SW 1271 (cell line): ENCODE measurements around the gene ANKLE1.
"Not testable (repeated sequence)": the region's sequence is repeated elsewhere in the genome, so short reads cannot be mapped to it uniquely, and the experiment has no call there.

Experiments
- DNase-seq, 2 experiments: peaks; one replicate each; lab custom pipeline; 2025; lab: John Stamatoyannopoulos, UW

The ANKLE1 gene

DNA sequence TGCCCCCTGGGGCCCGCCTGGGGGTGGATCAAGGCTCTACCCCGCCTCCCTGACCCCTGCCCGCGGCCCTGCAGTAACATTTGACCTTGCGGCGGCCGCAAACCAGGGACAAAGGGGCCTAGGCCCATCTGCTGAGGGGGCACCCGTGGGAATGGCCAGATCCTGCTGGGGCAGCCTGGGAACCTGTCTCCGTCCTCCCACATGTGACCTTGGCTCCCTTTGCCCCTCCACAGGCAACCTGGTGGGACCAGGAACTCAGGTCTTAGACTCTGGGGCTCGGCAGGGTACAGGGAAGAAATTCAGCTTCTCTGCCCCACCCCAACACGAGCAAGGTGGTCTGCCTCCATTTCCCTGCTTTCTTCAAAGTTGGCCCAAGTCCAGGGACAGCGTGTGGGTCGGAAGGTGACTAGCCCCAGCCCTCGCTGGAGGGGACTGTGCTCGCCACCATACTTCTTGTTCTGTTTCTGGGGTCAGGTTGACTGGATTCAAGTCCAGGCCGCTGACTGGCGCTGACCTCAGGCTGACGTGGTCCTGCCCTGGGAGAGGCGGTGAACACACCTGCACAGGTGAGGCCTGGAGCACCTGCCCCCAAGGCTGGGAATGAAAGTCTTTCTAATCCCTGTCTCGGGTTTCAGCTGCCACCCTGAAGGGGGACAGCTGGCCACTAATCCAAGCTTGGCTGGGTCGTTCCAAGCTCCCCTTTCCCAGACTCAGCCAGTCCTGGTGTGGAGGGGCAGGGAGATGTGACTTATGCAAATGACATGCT lies 33.5 kb upstream of the ANKLE1 start:
- no peak for DNase-seq

DNA sequence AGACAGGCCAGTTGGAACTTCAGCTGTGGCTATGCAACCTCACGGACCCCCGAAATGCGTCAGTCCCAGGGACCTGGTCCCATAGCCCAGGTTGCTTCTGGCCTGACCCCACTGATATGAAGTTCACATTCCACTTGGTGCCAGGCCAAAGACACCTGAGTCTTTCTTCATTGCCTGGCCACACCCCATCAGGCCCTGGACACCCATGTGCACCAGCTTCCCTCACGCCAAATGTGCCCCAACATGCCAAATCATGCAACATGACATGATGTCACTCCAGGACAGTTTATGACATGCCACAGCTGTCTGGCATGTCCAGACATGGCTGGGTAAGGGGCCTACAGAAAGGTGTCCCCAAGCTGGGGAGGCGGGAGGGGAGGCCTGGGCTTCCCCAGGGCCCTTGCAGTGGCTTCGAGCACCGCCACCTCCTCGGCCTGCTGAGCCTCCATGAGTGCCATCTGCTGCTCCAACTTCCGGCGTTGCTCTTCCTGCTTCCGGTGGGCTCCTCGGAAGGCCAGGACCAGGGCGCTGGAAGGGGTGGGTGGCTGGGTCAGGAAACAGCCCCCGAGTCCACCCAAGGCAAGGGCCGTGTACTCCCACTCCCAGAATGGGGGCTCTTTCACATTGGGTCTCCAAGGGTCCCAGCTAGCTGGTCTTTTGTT lies 31.7 kb upstream of the ANKLE1 start:
- DNase-seq, result no peak

DNA sequence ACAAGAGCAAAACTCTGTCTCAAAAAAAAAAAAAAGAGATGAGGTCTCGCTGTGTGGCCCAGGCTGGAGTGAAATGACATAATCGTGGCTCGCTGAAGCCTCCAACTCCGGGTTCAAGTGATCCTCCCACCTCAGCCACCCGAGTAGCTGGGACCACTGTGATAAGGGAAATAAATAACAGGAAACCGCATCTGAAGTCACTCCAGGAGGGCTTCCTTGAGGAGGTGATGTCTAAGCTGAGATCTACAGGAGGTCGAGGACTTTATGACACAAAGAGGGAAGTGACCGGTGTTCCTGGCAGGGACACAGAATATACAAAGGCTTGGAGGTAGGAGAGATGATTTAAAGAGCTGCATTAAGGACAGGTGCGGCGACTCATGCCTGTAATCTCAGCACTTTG lies 27.1 kb upstream of the ANKLE1 start:
- DNase-seq, result no peak

DNA sequence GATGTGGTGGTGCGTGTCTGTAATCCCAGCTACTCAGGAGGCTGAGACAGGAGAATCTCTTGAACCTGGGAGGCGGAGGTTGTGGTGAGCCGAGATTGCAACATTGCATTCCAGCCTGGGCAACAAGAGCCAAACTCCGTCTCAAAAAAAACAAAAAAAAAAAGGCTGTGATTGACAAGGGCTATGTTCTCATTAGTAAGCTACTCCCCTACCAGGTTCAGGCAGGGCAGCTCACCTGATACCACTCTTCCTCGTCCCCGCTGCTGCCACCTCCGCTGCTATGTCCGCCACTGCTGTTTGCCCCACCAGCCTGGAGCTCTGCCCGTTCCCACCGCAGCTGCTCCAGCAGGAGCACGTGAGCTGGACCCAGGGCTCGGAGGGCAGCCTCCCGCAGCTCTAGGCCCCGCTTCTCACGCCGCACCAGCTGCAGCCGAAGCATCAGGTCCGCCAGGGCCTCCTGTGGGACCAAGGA lies 26.5 kb upstream of the ANKLE1 start:
- DNase-seq, result no peak

DNA sequence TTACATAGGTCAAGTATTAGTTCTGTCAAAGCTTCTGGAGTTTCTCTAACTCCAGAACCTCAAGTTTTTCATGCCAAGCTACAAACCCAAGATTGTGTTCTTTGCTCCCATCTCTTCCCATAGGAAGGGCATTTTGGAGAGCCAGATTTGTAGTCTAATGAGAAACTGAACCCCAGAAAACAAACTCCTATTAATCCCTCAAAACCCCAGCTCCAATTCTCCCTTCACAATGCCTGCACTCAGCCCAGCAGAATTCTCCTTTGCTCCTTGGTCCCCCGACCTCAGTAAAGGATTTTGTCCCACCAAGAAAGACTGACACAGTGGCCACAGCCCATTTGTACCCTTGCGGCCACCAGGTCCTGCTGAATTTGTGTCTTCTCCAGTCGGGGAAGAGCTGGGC lies 25.6 kb upstream of the ANKLE1 start:
- DNase-seq, result no peak

DNA sequence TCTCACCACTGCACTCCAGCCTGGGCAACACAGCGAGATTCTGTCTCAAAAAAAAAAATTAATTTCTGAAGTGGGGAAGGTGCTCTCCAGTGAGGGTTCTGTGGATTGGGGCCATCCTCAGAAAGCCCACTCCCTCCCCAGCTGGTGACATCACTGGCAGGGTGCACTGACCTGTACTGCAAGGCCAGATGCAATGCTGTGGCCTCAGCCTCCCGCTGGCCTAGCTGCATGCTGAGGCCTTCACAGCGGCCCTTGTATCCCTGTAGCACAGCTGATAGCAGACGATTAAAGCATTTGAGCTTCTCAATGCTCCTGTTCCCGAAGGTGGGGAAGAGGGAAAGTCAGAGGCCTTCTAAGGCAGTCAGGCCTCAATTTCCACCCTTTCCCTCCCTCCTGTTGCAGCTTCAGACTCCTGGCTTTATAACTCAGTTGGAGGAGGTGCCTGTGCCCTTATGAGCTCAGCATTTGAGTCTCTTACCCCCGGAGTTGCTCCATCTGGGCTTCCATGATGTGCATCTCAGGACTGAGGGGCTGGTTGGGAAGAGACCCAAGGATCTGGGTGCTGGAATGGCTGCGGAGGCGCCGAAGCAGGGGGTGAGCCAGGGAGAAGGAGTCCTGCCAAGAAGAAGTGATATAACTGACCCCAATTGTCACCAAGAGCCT lies 22.5 kb upstream of the ANKLE1 start:
- DNase-seq, result peak in 1 of 2 experiments; percentile 33

DNA sequence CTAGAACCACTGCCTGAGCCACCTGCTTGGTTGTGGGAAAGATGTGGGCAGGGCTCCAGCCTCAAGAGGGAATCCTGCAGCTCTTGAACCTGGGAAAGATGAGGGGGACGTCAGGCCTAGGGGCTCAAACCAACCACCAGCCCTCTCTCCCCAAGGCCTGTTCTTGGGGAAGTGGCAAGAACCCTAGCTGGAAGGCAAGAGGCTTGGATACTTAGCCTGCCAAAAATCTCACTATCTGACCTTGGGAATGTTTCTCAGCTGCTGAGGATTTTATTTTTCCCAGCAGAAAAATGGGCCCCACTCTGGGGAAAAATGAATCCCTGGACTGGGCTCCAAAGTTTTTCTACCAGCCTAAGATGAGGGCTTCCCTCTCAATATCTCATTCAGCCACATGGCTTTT lies 21.8 kb upstream of the ANKLE1 start:
- DNase-seq, result no peak

DNA sequence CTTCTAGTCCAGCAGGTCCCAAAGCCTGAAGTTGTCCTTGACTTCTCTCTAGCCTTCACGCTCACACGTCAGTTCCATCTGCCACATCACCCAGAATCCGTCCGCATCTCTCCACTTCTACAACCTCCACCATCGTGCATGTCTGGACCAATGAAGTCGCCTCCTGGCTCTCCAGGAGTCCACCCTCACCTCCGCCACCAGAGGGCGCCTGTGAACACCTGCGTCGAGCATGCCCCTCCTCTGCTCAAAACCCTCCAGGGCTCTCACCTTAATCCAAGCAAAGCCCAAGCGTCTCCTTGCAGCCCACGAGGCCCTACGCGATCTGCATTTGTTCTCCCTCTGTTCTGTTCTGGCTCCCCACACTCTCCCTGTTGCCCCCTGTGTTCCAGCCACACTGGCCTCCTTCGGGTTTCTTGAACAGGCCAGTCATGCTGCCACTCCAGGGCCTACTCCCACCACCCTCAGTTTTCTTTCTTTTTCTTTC lies 20.8 kb upstream of the ANKLE1 start:
- DNase-seq, result peak; percentile 58 to 59

DNA sequence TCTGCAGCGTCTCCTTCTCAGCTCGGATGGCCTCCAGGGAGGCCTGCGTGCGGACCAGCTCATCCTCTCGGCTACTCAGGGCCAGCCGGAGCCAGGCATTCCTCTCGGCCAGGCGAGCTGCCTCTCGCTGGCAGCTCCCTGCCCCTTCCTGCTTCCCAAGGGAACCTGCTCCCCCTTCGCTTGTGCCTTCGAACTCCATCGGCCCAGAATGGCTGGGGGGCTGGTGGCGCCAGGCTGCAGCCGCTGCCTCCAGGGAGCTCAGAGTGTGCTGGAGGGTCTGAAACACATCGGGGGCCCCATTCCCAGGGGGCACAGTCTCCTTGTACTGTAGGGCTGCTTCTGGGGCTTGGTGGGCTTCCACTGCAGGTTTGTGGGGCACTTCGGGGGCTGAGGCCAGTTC lies 19.1 kb upstream of the ANKLE1 start:
- no peak for DNase-seq

DNA sequence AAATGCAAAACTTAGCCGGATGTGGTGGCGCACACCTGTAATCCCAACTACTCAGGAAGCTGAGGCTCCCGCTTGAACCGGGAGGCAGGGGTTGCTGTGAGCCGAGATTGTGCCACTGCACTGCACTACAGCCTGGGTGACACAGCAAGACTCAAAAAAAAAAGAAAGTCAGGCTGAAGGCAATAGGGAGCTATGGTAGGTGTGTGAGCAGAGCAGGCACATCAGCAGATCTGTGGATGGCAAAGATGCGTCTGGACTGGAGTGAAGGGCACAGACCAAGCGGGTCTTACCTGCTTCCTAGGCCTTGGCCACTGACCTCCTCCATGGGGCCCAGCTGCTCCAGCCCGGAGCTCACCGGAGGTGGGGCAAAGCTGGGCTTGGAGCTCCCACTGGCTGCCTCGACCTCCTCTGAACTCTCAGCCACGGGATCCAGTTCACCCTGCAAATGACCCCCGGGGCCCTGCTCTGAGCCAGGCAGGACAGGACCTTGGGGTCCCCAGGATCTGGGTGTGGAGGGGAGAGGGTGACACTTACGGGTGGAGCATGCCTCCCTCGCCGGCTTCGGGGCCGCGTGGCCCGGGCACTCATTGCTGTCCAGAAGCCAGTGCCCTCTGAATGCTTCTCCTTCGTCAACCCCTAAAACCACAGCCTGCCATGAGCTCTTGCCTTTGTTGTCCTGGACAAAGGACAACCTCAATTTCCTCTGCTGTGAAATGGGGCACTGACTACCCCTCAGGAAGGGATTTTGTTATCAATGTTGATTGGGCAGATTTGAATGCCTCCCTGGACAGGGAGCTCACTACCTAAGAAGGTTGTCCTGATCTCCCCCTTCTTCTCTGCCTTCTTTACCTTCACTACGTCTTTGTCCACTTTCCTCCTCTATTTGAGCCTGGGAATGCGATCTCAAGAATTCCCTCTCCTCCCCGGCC lies 17.7 kb upstream of the ANKLE1 start:
- no peak for DNase-seq

DNA sequence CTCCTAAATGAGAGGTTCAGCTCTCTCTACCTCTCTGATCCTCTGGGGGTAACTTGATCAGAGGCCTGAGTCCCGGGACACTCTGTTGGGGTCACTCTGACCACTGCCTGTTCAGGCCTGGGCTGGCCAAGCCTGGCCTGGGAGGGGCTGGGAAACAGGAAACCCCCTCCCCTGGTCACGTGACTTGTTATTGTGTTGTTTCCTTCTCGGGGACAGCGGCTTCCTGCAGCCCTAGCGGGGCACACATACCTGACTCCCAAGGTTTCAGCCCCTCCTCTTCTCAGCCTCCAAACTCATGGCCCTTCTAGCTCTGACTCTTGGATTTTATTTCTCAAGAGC lies 17.1 kb upstream of the ANKLE1 start, which contains the start of gene USHBP1:
TSS of gene USHBP1 (minus strand) at position 105 of the 339 bp plus-strand sequence. CDS start 446 bp downstream, outside the sequence.
- no peak for DNase-seq

DNA sequence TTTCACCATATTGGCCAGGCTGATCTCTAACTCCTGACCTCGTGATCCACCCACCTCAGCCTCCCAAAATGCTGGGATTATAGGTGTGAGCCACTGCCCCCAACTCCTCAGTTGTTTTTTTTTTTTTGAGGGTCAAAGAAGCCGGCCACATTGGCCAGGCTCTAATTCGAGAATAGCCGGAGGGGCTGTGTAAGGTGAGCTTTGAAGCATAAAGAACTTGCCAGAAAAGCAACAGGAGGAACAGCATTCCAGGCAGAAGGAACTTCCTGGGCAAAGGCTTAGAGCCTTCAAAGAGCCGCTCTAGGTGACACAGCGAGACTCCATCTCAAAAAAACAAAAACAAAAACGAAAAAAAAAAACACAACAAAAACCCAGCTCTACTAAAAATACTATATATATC lies 15.7 kb upstream of the ANKLE1 start:
- no peak for DNase-seq

DNA sequence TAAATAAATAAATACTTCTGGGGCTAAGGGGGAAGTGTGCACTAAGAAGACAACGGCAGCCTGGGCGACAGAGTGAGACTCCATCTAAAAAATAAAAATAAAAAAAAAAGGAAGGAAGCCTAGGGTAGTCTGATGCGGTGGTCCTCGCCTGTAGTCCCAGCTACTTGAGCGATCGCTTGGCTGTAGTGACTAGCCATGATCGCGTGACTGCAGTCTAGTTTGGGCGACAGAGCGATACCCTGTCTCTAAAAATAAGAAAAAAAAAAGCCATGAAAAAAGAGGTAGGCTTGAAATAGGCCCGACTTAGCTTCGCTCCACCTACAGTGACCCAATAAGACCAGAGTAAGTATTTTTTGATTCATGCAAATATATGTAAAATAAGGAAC lies 15.1 kb upstream of the ANKLE1 start:
- no peak for DNase-seq

DNA sequence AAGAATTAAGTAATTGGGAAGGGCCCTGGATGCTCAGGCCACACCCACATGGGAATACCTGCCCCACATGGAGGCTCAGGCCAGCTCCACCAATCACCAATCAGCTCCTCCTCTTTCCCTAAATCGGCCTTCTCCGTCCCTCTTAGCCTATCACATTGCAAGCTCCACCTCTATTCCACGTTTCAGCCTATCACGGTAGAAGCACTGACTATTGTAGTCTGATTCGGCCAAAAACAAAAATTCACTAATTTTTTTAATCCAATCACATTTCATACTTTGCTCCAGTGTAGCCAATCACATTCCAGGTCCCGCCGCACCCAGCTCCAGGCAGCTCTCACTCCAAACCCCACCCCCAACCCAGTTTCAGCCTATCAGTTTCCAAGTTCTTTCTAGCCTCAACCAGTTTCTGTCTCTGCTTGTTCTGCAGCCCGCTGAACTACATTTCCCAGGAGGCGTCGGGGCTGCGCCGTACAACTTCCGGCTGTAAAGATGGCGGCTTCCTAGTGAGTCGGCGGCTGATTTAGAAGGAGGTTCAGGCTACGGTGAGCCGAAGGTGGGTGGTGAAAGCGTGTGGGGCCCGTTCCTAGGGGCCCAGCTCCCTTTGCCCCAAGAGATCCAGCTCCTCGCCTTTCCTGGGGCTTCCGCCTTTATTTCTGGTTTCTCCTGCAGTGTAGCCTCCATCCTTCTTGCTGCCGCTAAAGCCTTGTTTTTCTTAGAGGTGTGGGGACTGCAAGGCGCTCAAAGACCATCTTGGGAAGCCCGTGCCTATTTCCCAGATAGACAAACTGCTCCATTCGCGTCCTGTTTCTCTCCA lies 14.5 kb upstream of the ANKLE1 start, which contains the start of gene BABAM1:
TSS of gene BABAM1 (plus strand) at position 469 of the 814 bp plus-strand sequence. CDS start 1,364 bp downstream, outside the sequence.
- peak; percentile 95 to 99 for DNase-seq

DNA sequence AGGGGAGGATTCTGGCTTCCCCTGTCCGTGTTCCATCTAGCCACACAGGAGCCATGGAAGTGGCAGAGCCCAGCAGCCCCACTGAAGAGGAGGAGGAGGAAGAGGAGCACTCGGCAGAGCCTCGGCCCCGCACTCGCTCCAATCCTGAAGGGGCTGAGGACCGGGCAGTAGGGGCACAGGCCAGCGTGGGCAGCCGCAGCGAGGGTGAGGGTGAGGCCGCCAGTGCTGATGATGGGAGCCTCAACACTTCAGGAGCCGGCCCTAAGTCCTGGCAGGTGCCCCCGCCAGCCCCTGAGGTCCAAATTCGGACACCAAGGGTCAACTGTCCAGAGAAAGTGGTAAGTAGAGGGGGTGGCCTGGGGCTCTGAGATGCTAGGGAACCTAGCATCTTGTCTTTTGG lies 12.9 kb upstream of the ANKLE1 start:
- no peak for DNase-seq

DNA sequence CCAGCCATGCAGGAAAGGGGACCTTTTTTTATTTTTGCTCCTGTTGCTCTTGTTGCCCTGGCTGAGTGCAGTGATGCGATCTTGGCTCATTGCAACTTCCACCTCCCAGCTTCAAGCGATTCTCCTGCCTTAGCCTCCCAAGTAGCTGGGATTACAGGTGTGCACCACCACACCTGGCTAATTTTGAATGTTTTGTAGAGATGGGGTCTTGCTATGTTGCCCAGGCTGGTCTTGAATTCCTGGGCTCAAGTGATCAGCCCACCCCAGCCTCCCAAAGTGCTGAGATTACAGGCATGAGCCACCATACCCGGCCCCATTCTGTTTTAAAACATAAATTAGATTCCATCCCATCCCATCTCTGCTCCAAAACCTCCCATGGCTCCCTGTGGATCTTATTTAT lies 6.8 kb upstream of the ANKLE1 start:
- DNase-seq, result not testable (repeated sequence)

DNA sequence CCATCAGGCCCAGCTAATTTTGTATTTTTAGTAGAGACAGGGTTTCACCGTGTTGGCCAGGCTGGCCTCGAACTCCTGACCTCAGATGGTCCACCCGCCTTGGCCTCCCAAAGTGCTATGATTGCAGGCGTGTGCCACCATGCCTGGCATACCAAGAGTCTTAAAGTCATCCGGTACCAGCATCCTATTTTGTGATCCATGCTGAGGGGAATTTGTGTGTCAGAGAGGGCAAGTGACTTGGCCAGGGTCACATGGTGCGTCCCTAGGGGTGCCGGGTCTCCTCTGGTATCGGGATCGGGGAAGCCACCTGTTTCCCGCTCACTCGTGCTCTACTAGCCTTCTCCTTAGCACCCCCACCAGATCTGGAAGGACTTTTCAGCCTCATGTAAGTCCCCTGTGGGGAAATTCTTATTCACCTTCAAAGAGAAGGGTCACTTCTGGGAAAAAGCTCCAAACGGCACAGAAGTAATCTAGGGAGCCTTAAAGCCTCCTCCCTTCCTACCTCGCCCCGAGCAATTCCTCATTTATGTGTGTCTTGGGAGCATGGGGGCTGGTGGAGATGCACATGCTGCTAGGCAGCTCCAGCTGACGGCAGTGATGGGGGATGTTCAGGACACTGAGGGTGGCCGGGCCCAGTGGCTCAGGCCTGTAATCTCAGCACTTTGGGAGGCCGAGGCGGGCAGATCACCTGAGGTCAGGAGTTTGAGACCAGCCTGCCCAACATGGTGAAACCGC lies 6.1 kb upstream of the ANKLE1 start:
- DNase-seq, result no peak

DNA sequence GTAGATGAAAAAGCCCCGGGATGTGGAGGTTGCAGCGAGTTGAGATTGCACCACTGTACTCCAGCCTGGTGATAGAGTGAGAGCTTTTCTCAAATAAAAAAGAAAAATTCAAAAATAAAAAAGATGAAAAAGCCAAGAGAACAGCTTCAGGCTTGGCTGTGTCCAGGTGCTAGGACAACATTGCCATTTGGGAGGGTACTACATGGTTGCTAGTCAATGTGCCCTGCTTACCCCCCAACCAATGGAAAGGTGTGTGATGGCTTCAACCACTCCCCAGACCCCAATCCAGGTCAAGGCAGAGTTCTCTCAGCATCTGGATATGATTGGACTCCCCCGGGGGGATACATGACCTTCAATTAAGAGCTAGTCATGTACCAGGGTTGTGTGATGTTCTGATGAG lies 2.3 kb upstream of the ANKLE1 start:
- DNase-seq, result no peak

DNA sequence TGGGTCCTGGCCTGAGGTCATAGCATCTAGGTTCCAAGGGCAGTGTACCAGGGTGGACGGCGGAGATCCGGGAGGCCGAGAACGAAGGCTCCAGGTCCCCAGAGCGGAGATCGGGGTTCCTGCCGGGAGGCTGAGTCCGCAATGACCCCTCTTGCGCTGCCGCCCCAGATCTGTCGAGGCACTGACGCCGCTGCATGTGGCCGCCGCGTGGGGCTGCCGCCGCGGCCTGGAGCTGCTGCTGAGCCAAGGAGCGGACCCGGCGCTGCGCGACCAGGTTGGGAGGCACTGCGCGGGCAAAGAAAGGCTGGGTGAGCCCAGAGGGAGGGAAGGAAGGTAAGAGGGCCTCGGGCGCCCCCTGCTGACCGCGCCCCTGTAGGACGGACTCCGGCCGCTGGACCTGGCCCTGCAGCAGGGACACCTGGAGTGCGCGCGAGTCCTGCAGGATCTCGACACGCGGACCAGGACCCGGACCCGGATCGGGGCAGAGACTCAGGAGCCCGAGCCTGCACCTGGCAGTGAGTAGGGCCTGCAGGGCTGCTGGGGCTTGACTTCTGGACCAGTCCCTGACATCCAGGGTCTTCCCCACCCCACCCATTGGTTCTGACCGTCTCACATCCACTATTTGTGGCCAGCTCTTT lies 906 bp downstream of the ANKLE1 start:
- peak; percentile 67 to 74 for DNase-seq
